ENCODE measurements around the gene LGALS8. TPM values are rescaled to one million over a fixed set of nuclear protein-coding genes. Genes with fewer than 3 reads are reported as not detected.
"Not testable (repeated sequence)": the region's sequence is repeated elsewhere in the genome, so short reads cannot be mapped to it uniquely, and the experiment has no call there.

The LGALS8 gene
- total and polyA plus RNA-seq, 4 donors: 29.9 to 160 (median 53.1) TPM

DNA sequence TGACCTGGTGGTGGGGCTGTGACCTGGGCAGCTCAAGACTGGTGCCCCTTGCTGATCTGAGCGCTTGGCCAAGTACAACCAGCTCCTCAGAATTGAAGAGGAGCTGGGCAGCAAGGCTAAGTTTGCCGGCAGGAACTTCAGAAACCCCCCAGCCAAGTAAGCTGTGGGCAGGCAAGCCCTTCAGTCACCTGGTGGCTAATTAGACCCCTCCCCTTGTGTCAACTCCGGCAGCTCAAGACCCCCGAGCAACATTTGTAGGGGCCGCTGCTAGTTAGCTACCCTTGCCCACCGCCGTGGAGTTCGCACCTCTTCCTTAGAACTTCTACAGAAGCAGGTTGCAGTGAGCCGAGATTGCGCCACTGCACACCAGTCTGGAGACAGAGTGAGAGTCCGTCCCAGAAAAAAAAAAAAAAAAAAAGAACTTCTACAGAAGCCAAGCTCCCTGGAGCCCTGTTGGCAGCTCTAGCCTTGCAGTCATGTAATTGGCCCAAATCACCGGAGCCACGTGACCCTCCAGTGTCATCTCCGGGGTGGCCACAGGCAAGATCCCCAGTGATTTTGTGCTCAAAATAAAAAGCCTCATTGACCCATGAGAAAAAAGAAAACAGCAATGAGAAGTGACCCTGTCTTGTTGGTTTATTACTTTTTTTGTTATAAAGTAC, 39.3 kb upstream of the LGALS8 start:
- Histone ChIP-seq H3K9ac (ENCODE audit: insufficient read depth in 1 of 2, low read length in 2 of 2) (no peak overlapping the region), H3K9me3 (ENCODE audit: control insufficient read depth in 4 of 4, insufficient read depth in 3 of 4, low read length in 3 of 4) (no peaks in the 10 kb centered on the region), H3K4me1 (ENCODE audit: control insufficient read depth in 5 of 5, insufficient read depth in 5 of 5, low read length in 5 of 5) (no peaks in the 10 kb centered on the region), H3K27ac (ENCODE audit: low read depth in 1 of 2, low read length in 1 of 2) (no peak overlapping the region), H3K4me3 (no peak overlapping the region), H3K36me3 (ENCODE audit: control insufficient read depth in 4 of 4, insufficient read depth in 4 of 4, low read length in 4 of 4) (peaks cover 0 to 2% (median 0%) of the 10 kb centered on the region in 4 donors), H3K27me3 (ENCODE audit: control insufficient read depth in 3 of 3, insufficient read depth in 3 of 3, low read length in 2 of 3) (no peaks in the 10 kb centered on the region)
- ATAC-seq (ENCODE audit: insufficient read depth, low FRiP score) (no peak), DNase-seq (no peak)
- TF ChIP-seq, protein P1, sequence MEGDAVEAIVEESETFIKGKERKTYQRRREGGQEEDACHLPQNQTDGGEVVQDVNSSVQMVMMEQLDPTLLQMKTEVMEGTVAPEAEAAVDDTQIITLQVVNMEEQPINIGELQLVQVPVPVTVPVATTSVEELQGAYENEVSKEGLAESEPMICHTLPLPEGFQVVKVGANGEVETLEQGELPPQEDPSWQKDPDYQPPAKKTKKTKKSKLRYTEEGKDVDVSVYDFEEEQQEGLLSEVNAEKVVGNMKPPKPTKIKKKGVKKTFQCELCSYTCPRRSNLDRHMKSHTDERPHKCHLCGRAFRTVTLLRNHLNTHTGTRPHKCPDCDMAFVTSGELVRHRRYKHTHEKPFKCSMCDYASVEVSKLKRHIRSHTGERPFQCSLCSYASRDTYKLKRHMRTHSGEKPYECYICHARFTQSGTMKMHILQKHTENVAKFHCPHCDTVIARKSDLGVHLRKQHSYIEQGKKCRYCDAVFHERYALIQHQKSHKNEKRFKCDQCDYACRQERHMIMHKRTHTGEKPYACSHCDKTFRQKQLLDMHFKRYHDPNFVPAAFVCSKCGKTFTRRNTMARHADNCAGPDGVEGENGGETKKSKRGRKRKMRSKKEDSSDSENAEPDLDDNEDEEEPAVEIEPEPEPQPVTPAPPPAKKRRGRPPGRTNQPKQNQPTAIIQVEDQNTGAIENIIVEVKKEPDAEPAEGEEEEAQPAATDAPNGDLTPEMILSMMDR (IDR thresholded peaks at IDR 0.05; ENCODE audit: control extremely low read depth, extremely low read depth): no peak
- WGBS, 2 donors: 90 to 94% methylated on average over 14 of the region's 14 CpGs

- no peak for ATAC-seq (ENCODE audit: insufficient read depth, low FRiP score)
- 77 to 89% methylated on average over 4 of the region's 4 CpGs for WGBS, 2 donors
- no peaks in the 10 kb centered on the region for H3K9me3 ChIP-seq (ENCODE audit: control insufficient read depth in 4 of 4, insufficient read depth in 3 of 4, low read length in 3 of 4)
- no peaks in the 10 kb centered on the region for H3K27me3 ChIP-seq (ENCODE audit: control insufficient read depth in 3 of 3, insufficient read depth in 3 of 3, low read length in 2 of 3)
- TF ChIP-seq, protein P1 (IDR thresholded peaks at IDR 0.05; ENCODE audit: control extremely low read depth, extremely low read depth): no peak
- no peak overlapping the region for H3K9ac ChIP-seq (ENCODE audit: insufficient read depth in 1 of 2, low read length in 2 of 2)
- H3K27ac ChIP-seq (ENCODE audit: low read depth in 1 of 2, low read length in 1 of 2): no peak overlapping the region
- peaks cover 0 to 2% (median 0%) of the 10 kb centered on the region in 4 donors for H3K36me3 ChIP-seq (ENCODE audit: control insufficient read depth in 4 of 4, insufficient read depth in 4 of 4, low read length in 4 of 4)
- no peak for DNase-seq
- no peak overlapping the region for H3K4me3 ChIP-seq
- H3K4me1 ChIP-seq (ENCODE audit: control insufficient read depth in 5 of 5, insufficient read depth in 5 of 5, low read length in 5 of 5): no peaks in the 10 kb centered on the region
Observed at GRCh38 chr1:236486356-236487002, 37.3 kb upstream of the LGALS8 start.

GRCh38 chr1:236489161-236489560, 34.6 kb upstream of the LGALS8 start:
- 91 to 95% methylated on average over 3 of the region's 3 CpGs for WGBS, 2 donors
- not testable (repeated sequence) for H3K27ac ChIP-seq (ENCODE audit: low read depth in 1 of 2, low read length in 1 of 2); H3K4me1 ChIP-seq (ENCODE audit: control insufficient read depth in 5 of 5, insufficient read depth in 5 of 5, low read length in 5 of 5); ATAC-seq (ENCODE audit: insufficient read depth, low FRiP score); H3K9me3 ChIP-seq (ENCODE audit: control insufficient read depth in 4 of 4, insufficient read depth in 3 of 4, low read length in 3 of 4); DNase-seq; H3K4me3 ChIP-seq; H3K36me3 ChIP-seq (ENCODE audit: control insufficient read depth in 4 of 4, insufficient read depth in 4 of 4, low read length in 4 of 4); H3K9ac ChIP-seq (ENCODE audit: insufficient read depth in 1 of 2, low read length in 2 of 2); H3K27me3 ChIP-seq (ENCODE audit: control insufficient read depth in 3 of 3, insufficient read depth in 3 of 3, low read length in 2 of 3)

GRCh38 chr1:236489710-236490377, 33.9 kb upstream of the LGALS8 start:
- no peak overlapping the region for H3K27ac ChIP-seq (ENCODE audit: low read depth in 1 of 2, low read length in 1 of 2)
- TF ChIP-seq, protein P1 (IDR thresholded peaks at IDR 0.05; ENCODE audit: control extremely low read depth, extremely low read depth): peak; percentile 48
- no peak overlapping the region for H3K4me3 ChIP-seq
- H3K27me3 ChIP-seq (ENCODE audit: control insufficient read depth in 3 of 3, insufficient read depth in 3 of 3, low read length in 2 of 3): no peaks in the 10 kb centered on the region
- H3K9me3 ChIP-seq (ENCODE audit: control insufficient read depth in 4 of 4, insufficient read depth in 3 of 4, low read length in 3 of 4): no peaks in the 10 kb centered on the region
- 41 to 57% methylated on average over 11 of the region's 11 CpGs for WGBS, 2 donors
- peaks cover 0 to 3% (median 0%) of the 10 kb centered on the region in 5 donors for H3K4me1 ChIP-seq (ENCODE audit: control insufficient read depth in 5 of 5, insufficient read depth in 5 of 5, low read length in 5 of 5)
- H3K36me3 ChIP-seq (ENCODE audit: control insufficient read depth in 4 of 4, insufficient read depth in 4 of 4, low read length in 4 of 4): no peaks in the 10 kb centered on the region
- DNase-seq (peak in 2 of 3 donors; percentile 64 to 74), ATAC-seq (ENCODE audit: insufficient read depth, low FRiP score) (no peak)
- no peak overlapping the region for H3K9ac ChIP-seq (ENCODE audit: insufficient read depth in 1 of 2, low read length in 2 of 2)

Data from lung (tissue), 12 donors.